ENCODE measurements around the gene FAM107B. TPM values are rescaled to one million over a fixed set of nuclear protein-coding genes. Genes with fewer than 3 reads are reported as not detected.
A peak's percentile ranks its signal among the peaks of the same experiment; 100 is the strongest.

FAM107B gene
- total and polyA plus RNA-seq, 2 of the 13 experiments (the other 11 are each of a cell fraction or from before 2014, with no cell fraction given), result 15.7 to 24.8 TPM

- DNase-seq (ENCODE audit: low spot score), result peak; percentile 56
- ChIA-PET POLR2A (no interaction called here), CTCF (ENCODE audit: low intra/inter-chr PET ratio, low total read pairs) (no interaction called here)
- no peaks in the 10 kb centered on the region for H3K79me2 ChIP-seq (ENCODE audit: insufficient read depth, low read length)
- FAIRE-seq, result no peak
- H3K4me2 ChIP-seq (ENCODE audit: low read depth, low read length), result peak overlapping the region; percentile 50; the same call in 1 of the 2 replicates
- no peak overlapping the region for H3K9ac ChIP-seq (ENCODE audit: insufficient read depth, low read depth, low read length)
- peaks cover 9% of the 10 kb centered on the region for H3K4me1 ChIP-seq (ENCODE audit: insufficient read depth, low read length)
- TF ChIP-seq ZNF7 (CRISPR knock-in tag; IDR thresholded peaks at IDR 0.05), result no peak
- peak; percentile 36; the same call in 1 of the 2 replicates for TF ChIP-seq HNF4A (CRISPR knock-in tag; IDR thresholded peaks at IDR 0.05)
- peak; percentile 14; the same call in 1 of the 2 replicates for TF ChIP-seq ELF3 (CRISPR knock-in tag; IDR thresholded peaks at IDR 0.05)
- peak; percentile 36; the same call in 1 of the 2 replicates for TF ChIP-seq ZNF563 (CRISPR knock-in tag; IDR thresholded peaks at IDR 0.05)
- no peak for TF ChIP-seq ZNF550 (CRISPR knock-in tag; IDR thresholded peaks at IDR 0.05; ENCODE audit: borderline replicate concordance)
- no peak for TF ChIP-seq BCLAF1 (IDR thresholded peaks at IDR 0.05)
- TF ChIP-seq SAP130 (CRISPR knock-in tag; IDR thresholded peaks at IDR 0.05; ENCODE audit: low read depth), result 0 out of 2 replicates have a peak, but pooled peaks have one; percentile 23
- no peak for TF ChIP-seq KLF9 (CRISPR knock-in tag; IDR thresholded peaks at IDR 0.05; ENCODE audit: low read depth)
- no peak for TF ChIP-seq ZFP1 (CRISPR knock-in tag; IDR thresholded peaks at IDR 0.05)
- TF ChIP-seq CBX1 (IDR thresholded peaks at IDR 0.05; ENCODE audit: low read depth), result no peak
- no peak for TF ChIP-seq GABPA (IDR thresholded peaks at IDR 0.05; ENCODE audit: low read depth, low read length)
- TF ChIP-seq GABPA (CRISPR knock-in tag; IDR thresholded peaks at IDR 0.05; ENCODE audit: low read depth), result 0 out of 2 replicates have a peak, but pooled peaks have one; percentile 29
- TF ChIP-seq ETV5 (CRISPR knock-in tag; IDR thresholded peaks at IDR 0.05; ENCODE audit: borderline replicate concordance), result peak; percentile 69; the same call in 1 of the 2 replicates
- TF ChIP-seq FOSL2 (CRISPR knock-in tag; IDR thresholded peaks at IDR 0.05), result peak; percentile 88
- no peak for TF ChIP-seq FOXO1 (CRISPR knock-in tag; IDR thresholded peaks at IDR 0.05)
- peak in 1 of 2 experiments; percentile 5; a peak in 1 of 4 replicates for TF ChIP-seq EP300 (IDR thresholded peaks at IDR 0.05; ENCODE audit: low read depth in 2 of 2, low read length in 2 of 2)
- no peak for TF ChIP-seq EP300 (CRISPR knock-in tag; IDR thresholded peaks at IDR 0.05; ENCODE audit: borderline replicate concordance)
- TF ChIP-seq PHB2 (IDR thresholded peaks at IDR 0.05; ENCODE audit: partially characterized antibody), result no peak
- TF ChIP-seq, protein P1, sequence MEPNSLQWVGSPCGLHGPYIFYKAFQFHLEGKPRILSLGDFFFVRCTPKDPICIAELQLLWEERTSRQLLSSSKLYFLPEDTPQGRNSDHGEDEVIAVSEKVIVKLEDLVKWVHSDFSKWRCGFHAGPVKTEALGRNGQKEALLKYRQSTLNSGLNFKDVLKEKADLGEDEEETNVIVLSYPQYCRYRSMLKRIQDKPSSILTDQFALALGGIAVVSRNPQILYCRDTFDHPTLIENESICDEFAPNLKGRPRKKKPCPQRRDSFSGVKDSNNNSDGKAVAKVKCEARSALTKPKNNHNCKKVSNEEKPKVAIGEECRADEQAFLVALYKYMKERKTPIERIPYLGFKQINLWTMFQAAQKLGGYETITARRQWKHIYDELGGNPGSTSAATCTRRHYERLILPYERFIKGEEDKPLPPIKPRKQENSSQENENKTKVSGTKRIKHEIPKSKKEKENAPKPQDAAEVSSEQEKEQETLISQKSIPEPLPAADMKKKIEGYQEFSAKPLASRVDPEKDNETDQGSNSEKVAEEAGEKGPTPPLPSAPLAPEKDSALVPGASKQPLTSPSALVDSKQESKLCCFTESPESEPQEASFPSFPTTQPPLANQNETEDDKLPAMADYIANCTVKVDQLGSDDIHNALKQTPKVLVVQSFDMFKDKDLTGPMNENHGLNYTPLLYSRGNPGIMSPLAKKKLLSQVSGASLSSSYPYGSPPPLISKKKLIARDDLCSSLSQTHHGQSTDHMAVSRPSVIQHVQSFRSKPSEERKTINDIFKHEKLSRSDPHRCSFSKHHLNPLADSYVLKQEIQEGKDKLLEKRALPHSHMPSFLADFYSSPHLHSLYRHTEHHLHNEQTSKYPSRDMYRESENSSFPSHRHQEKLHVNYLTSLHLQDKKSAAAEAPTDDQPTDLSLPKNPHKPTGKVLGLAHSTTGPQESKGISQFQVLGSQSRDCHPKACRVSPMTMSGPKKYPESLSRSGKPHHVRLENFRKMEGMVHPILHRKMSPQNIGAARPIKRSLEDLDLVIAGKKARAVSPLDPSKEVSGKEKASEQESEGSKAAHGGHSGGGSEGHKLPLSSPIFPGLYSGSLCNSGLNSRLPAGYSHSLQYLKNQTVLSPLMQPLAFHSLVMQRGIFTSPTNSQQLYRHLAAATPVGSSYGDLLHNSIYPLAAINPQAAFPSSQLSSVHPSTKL (CRISPR knock-in tag; IDR thresholded peaks at IDR 0.05), result peak; percentile 33
- no peaks in the 10 kb centered on the region for H3K9me3 ChIP-seq (ENCODE audit: low read length)
- H4K20me1 ChIP-seq (ENCODE audit: insufficient read depth, low read length), result no peaks in the 10 kb centered on the region
- no peak overlapping the region for H3K4me3 ChIP-seq (replicated peaks in 1 of 3; ENCODE audit: insufficient read depth in 1 of 3, low read depth in 2 of 3, low read length in 3 of 3)
- no peak overlapping the region for H3K27ac ChIP-seq (ENCODE audit: extremely low read length, insufficient read depth, low read length)
- peak; percentile 78 for ATAC-seq
- H3K36me3 ChIP-seq (replicated peaks in 1 of 2; ENCODE audit: control insufficient read depth in 1 of 2, insufficient read depth in 2 of 2, low read length in 2 of 2), result no peaks in the 10 kb centered on the region
- in situ Hi-C loops (cut with HindIII; ENCODE audit: extremely low pct_ligation_motif_present, low pct_unique_long_range_greater_than_20kb) (no loop called here), intact Hi-C loops (cut with micrococcal nuclease; ENCODE audit: unreplicated experiment) (no loop called here)
- 22% methylated on average over 9 of the region's 9 CpGs for WGBS (ENCODE audit: low lambda C conversion rate)
- no peak overlapping the region for H2AFZ ChIP-seq (ENCODE audit: low read length)
- no TSS peak for BruUV-seq (replicated peaks)
- H3K27me3 ChIP-seq (ENCODE audit: control insufficient read depth in 1 of 2, insufficient read depth in 2 of 2, low read length in 2 of 2), result no peaks in the 10 kb centered on the region; a peak in 1 of 5 replicates
Measured at GRCh38 chr10:14782691-14783363, 8.1 kb upstream of the FAM107B start.
